NCI-H146 treated with DMSO at 0.1 percent for 48 hours (cell line): ENCODE data around the gene RBM4B.
A peak's percentile ranks its signal among the peaks of the same experiment; 100 is the strongest.
"Not testable (repeated sequence)": the region's sequence is repeated elsewhere in the genome, so short reads cannot be mapped to it uniquely, and the experiment has no call there.

Experiments
- DNase-seq: peaks from one replicate; lab custom pipeline; 2025; ENCODE audit not compliant: unreplicated experiment; lab: John Stamatoyannopoulos, UW

RBM4B gene

DNA sequence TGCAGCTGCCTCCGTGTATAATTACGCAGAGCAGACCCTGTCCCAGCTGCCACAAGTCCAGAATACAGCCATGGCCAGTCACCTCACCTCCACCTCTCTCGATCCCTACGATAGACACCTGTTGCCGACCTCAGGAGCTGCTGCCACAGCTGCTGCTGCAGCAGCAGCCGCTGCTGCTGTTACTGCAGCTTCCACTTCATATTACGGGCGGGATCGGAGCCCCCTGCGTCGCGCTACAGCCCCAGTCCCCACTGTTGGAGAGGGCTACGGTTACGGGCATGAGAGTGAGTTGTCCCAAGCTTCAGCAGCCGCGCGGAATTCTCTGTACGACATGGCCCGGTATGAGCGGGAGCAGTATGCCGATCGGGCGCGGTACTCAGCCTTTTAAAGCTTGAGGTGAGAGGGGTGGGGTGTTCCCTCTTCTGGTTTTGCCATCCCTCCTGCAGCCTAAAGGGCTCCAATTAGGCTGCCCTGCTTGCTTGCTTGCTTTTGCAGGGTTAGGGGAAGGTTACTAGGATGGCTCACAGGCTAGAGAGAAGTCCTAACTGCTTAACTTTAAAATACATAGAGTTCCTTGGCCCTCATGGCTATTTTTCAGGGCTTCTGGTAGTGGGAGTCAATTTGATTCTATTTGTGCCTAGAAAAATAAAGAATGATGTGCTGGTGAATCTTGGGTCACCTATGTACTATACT lies 33.8 kb downstream of the RBM4B start:
- DNase-seq, result no peak

- DNase-seq, result no peak
Measured at GRCh38 chr11:66641834-66642233, 35.9 kb downstream of the RBM4B start.

- not testable (repeated sequence) for DNase-seq
Measured at GRCh38 chr11:66639814-66640340, 37.8 kb downstream of the RBM4B start.

DNA sequence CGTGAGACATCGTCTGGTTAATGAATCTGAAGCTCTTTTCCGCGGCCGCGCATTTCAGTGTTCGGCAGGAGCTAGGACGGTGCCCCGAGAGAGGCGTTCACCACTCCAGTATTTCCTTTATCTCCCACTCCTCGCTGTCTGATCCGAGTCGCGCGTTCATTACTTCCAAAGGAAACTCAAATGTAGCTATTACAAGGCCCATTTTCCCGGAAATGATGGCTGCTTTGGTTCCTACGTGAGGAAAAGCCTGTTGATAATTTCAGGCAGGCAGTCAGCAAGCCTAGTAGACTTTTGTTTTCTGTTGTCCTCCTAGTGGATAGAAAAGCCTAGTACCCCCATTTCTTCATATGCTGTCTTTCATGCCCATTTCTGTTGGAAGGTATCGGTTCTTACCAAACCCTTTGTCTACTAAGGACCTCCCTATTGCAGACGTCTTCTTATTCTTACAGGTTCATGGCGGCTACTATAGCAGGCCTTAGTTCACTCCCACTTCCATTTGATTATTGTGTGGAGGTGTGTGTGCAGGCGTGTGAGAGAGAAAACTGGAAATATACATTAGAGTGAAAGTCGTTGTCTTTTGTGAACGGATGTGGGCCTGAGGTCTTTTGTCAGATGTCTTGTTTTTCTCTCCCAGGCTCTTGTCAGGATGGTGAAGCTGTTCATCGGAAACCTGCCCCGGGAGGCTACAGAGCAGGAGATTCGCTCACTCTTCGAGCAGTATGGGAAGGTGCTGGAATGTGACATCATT lies 38.4 kb downstream of the RBM4B start:
- DNase-seq, result peak; percentile 9

- peak; percentile 98 for DNase-seq
Measured at GRCh38 chr11:66638177-66639065, 39.3 kb downstream of the RBM4B start, which contains the start of gene RBM4. RBM4 (plus strand) TSS chr11:66638703; CDS start chr11:66639712, 1,009 bp downstream.

DNA sequence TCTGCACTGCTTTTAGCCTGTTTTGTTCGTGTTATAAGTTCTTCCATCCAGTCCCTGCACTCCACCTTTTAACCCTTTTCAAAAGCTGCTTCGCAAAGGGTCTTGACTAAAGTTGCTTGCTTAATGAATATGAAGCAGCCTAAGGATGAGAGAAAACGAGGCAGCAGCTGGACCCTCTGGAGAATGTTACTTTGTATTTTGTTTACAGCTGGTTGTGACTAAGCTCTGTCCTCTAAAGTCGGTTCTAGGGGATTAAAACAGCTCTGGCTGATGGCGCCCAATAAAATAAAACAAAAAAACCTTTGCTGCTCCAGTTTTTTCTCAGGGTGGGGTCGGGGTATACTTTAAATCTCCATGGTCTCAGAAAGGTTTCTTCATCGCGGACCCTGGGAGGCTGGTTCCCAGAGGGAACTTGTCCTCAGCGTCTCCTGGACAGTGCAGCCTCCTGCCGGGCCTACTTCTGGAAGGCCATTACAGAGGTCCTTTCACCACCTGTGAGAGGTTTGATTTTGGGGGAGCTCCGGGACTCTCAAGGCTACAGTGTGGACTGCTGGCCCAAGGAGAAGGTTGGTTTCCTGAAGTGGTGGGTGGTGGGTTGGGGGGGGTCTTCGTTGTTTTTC lies 40.0 kb downstream of the RBM4B start:
- no peak for DNase-seq

DNA sequence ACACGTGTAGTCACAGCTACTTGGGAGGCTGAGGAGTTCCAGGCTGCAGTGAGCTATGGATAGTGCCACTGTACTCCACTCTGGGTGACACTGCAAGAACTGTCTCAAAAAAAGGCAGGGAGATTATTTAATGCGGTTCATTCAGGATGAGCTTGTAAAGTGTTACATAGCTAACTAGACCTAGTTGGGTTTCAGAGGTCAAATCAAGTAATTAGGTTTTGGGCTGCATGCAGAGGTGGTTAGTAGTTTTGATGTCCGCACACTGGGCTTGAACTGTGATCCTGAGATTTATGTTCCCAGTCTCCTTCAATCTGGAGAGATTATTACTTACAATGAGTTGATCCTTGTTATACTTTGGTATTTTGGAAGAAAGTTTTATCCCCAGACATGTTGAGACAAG lies 41.3 kb downstream of the RBM4B start:
- no peak for DNase-seq

DNA sequence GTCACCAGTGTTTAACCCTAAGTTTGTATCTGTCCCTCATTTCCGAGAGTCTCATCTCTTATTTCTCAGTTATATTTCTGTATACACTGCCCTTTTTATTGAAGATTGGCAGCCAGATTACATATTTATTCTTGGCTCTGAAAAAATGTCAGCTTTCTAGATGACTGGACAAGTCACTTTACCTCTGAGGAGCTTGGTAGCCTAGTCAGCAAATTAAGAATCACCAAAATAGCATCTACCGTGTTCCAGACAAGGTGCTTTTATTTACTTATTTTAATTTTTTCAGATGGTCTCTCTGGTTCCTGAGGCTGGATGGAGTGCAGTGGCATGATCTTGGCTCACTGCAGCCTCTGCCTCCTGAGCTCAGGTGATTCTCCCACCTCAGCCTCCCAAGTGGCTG lies 44.7 kb downstream of the RBM4B start:
- no peak for DNase-seq

- no peak for DNase-seq
Measured at GRCh38 chr11:66631883-66632282, 45.8 kb downstream of the RBM4B start.

DNA sequence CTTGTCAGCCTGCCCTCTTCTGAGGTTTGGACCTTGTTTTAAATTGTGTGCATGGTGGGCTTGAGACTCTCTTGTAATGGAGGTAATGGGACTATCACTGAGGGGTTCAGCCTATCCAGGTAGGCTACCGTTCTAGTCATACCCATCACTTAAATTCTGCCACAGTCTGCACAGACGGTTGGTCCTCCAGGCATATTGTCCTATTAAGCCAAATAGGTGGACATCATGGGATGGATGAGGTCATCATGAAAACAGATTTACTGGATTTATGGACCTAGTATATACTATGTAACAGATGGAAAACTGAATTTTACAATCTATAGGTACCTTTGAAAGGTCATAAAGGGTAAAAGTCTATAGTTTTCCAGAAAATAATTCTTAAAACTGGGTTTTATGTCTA lies 48.3 kb downstream of the RBM4B start:
- DNase-seq, result no peak

DNA sequence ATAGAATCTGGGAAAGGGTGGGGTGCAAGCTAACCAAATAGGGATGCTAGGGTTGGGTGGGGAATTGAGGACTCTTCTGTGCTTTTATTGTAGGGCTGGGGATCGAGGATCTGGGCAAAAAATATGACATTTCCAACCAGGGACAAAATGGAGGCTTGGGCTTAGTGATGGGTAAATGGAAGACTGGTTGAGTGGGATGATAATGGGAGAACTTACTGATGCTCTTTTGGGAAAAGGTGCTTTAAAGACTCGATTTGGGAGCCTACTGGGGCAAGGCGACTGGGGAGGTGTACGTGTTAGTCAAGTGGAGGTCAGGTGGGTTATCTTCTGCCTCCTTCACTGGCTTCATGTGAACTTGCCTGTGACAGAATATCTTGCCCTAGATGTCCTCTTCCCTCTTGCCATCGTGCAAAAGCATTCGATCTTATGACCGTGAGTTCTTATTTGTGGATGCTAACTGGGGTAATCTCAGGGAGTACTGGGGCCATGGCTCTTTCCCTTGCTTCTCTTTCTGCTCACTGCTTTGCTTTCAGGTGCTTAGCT lies 49.6 kb downstream of the RBM4B start:
- no peak for DNase-seq

DNA sequence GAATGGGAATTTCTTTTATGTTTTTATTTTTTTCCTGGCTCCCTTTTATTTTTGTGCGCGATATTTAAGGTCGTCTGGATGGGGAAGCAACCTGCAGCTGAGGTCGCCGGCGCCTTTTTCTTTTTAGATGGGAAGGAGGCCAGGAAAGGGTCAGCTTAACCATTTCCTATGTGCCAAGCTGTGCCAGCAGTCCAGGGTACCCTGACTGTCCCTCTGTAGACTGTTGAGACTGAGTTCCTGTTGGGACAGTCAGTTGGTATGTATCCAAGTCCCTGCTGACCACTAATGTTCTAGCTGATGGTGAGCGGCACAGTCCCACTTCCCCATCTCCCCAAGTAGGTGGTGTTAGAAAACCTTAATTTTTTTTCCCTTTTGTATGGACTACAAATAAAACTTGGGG lies 50.8 kb downstream of the RBM4B start:
- DNase-seq, result no peak

- DNase-seq, result no peak
Measured at GRCh38 chr11:66626382-66626781, 51.3 kb downstream of the RBM4B start.

DNA sequence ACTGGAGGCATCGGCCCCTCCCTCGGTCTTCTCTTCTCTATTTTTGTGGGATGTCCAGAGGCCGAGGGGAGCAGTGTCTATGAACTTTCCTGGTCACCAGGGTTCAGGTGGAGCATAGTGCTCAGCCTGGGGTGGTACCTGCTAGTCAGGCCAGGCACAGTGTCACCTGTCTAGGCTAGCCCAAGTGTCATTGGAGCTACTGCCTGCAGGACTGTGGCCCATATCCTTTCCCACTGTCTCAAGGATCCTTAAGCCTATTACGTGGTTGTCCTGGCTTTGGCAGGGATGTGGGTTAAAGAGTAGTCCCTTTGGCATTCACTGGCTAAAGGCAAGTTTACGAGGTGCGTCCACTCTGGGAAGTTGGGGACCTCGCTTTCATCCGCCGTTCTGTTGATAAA lies 51.9 kb downstream of the RBM4B start:
- no peak for DNase-seq

GRCh38 chr11:66625041-66625751 lies 52.5 kb downstream of the RBM4B start:
- no peak for DNase-seq

- no peak for DNase-seq
Measured at GRCh38 chr11:66624450-66624849, 53.2 kb downstream of the RBM4B start.

GRCh38 chr11:66619080-66619554 lies 58.6 kb downstream of the RBM4B start:
- no peak for DNase-seq

DNA sequence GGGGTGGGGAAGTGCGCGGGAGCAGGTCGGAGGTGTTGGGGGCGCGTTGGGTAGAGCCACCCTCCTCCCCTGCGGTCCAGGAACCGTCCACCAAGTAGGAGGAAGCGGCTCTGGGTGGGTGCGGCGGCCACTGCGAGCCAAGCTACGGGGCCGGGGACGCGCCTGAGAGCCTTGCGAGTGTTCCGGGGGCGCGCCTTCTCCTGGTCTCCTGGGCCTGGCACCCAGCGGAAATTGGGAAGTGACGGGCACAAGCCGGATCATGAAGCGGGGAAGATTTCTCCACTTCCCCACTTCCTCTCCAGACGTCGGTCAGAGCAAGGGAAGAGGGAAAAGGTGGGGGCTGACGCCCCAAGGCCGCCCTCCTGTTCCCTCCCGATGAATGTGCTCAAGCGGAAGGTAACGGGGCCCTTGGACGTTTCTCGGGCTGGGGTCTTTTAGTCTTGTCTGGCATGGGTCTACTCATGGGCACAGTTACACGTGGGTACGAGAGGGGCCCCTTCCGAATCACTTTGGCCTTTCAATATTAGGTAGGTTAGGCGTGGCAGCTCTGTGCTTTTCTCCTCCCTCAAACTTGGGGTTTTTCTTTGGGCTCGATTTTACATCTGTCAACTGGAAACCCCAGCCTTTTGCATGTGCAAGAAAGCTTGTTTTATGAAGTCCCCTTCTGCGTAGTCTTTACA lies 60.4 kb downstream of the RBM4B start:
- DNase-seq, result no peak
